ENCODE measurements around the gene GNPDA1. TPM values are rescaled to one million over a fixed set of nuclear protein-coding genes. Genes with fewer than 3 reads are reported as not detected.

Gene GNPDA1
- total RNA-seq, 1 donor from 2014 or later, result 67.1 TPM

DNA sequence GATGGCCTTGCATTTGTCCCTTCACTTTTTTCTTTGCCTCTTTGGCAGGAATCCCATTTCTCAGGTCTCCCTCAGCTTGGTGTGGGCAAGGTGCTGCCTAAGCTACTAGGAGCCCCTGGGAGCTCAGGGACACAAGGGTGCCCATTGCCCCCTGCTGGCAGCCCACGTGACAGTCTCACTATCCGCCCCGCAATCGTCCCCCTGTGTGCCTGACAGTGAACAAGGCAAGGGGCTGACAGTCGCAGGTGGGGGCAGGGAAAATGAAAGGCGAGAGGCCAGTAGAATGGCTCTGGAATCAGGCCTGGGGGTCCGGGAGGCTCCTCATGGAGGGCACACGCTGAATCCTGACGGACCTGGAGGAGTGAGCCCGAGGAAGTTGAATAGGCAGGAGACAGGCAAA lies 52.8 kb downstream of the GNPDA1 start:
- TF ChIP-seq, protein P1, sequence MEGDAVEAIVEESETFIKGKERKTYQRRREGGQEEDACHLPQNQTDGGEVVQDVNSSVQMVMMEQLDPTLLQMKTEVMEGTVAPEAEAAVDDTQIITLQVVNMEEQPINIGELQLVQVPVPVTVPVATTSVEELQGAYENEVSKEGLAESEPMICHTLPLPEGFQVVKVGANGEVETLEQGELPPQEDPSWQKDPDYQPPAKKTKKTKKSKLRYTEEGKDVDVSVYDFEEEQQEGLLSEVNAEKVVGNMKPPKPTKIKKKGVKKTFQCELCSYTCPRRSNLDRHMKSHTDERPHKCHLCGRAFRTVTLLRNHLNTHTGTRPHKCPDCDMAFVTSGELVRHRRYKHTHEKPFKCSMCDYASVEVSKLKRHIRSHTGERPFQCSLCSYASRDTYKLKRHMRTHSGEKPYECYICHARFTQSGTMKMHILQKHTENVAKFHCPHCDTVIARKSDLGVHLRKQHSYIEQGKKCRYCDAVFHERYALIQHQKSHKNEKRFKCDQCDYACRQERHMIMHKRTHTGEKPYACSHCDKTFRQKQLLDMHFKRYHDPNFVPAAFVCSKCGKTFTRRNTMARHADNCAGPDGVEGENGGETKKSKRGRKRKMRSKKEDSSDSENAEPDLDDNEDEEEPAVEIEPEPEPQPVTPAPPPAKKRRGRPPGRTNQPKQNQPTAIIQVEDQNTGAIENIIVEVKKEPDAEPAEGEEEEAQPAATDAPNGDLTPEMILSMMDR (IDR thresholded peaks at IDR 0.05; ENCODE audit: insufficient read depth, low read length, severe bottlenecking), result peak; percentile 36
- no peaks in the 10 kb centered on the region for H3K36me3 ChIP-seq (ENCODE audit: control insufficient read depth, insufficient read depth, low read length)
- no peaks in the 10 kb centered on the region for H3K27me3 ChIP-seq (ENCODE audit: control insufficient read depth, insufficient read depth, low read length)
- no peak overlapping the region for H3K4me3 ChIP-seq (ENCODE audit: low read depth, low read length)
- DNase-seq (ENCODE audit: low read depth), result no peak
- FAIRE-seq, result no peak

DNA sequence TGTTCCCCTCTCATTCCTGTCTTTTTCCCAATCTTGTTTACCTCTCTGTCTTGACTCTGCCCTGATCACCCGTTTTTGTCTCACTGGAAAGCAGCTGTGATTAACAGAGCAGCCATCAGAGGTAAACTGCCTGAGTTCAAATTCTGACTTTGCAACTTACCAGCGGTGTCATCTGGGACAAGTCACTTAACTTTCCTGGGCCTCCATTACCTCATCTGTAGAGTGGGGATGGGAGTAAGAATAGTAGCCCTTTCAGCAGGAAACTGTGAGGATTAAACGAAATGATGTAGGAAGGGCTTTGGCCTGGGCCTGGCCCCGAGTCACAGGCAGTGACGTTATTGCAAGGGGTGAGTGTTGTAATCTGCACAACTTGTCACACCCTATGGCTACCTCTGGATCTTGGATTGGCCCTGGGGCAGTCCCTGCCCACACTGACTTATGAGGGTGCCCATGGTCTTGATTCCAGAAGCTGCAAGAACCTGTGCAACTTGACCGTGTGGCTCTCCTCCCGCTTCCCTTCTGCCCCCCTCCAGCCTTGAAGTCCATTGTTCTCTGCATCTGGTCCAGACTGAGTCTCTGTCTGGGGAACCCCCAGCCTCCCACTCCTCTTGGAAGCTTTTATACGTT lies 54.2 kb downstream of the GNPDA1 start:
- DNase-seq (ENCODE audit: low read depth) (peak; percentile 70), FAIRE-seq (no peak)
- H3K27me3 ChIP-seq (ENCODE audit: control insufficient read depth, insufficient read depth, low read length), result no peaks in the 10 kb centered on the region
- no peak overlapping the region for H3K4me3 ChIP-seq (ENCODE audit: low read depth, low read length)
- no peaks in the 10 kb centered on the region for H3K36me3 ChIP-seq (ENCODE audit: control insufficient read depth, insufficient read depth, low read length)
- TF ChIP-seq, protein P1 (IDR thresholded peaks at IDR 0.05; ENCODE audit: insufficient read depth, low read length, severe bottlenecking), result no peak

DNA sequence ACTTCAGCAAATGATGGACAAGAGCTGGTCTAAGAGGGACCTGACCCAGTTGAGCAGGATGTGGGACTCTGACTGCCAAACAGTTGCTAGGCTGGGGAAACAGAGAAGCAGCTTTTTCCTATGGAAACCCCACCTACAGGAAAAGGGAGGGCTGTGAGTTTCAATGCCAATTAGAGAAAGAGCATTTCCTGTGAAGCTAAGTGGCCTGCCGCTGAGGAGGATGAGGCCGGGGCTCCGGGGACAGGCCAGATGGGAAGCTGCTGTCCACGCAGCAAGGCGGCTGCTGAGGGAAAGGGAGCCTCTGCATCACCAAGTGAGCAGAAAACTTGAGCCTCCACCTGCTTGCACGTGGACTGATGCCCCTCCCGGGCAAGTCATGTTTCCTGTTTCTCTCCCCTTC lies 54.7 kb downstream of the GNPDA1 start, which contains the start of gene PCDH12:
Gene PCDH12 (minus strand): TSS at position 90 of the 400 bp plus-strand sequence. CDS start 351 bp downstream, outside the sequence.
- no peak within 1 kb of the TSS for H3K4me3 ChIP-seq (ENCODE audit: low read depth, low read length)
- DNase-seq (ENCODE audit: low read depth) (no peak), FAIRE-seq (no peak)
- H3K36me3 ChIP-seq (ENCODE audit: control insufficient read depth, insufficient read depth, low read length), result no peaks in the 10 kb centered on the region
- H3K27me3 ChIP-seq (ENCODE audit: control insufficient read depth, insufficient read depth, low read length), result no peaks in the 10 kb centered on the region
- TF ChIP-seq, protein P1 (IDR thresholded peaks at IDR 0.05; ENCODE audit: insufficient read depth, low read length, severe bottlenecking), result no peak

DNA sequence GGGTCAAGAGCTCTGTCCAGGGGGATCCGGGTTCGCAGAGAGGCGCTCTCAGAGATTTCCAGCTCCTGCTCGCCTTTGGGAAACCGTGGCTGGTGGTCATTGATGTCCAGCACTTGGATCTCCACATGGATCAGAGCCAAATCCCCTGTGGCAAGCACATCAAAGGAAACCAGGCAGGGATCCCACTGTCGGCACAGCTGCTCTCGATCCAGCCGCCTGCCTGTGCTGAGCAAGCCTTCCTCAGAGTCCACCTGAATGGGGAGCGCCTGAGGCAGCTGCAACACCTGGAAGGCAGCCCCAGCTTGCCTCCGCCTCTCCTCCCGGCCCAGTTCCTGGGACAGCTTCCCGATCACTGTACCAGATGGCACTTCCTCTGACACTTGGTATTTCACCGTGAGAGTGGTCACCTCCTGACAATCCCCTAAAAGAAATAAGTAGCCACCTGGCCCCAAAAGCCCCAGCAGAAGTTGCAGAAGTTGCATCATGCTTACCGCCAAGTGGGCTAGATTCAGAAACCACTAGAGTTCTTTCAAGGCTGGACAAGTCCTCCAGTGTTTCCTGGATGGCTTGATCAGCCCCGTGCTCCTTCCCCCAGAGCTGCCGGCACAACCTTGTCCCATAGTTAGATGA lies 55.3 kb downstream of the GNPDA1 start:
- DNase-seq (ENCODE audit: low read depth) (no peak), FAIRE-seq (no peak)
- H3K4me3 ChIP-seq (ENCODE audit: low read depth, low read length), result no peak overlapping the region
- TF ChIP-seq, protein P1 (IDR thresholded peaks at IDR 0.05; ENCODE audit: insufficient read depth, low read length, severe bottlenecking), result no peak
- no peaks in the 10 kb centered on the region for H3K27me3 ChIP-seq (ENCODE audit: control insufficient read depth, insufficient read depth, low read length)
- H3K36me3 ChIP-seq (ENCODE audit: control insufficient read depth, insufficient read depth, low read length), result no peaks in the 10 kb centered on the region

DNA sequence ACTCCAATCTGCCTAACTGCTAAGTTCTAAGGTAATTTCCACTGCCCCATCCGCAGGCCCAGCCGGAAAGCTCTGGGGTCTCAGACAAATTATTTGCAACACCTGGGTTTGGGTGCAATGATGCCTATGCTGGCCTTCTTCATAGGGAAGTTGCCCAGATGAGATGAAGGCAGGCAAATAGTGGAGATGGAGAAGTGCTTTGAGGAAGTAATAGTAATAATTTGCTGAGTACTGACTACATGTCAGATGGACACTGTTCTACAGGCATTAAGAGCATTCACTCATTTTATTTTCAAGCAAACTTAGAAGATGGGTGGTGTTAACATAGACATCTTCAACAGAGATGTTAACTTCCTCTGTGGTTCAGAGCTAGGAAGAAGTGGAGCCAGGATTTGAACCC lies 58.6 kb downstream of the GNPDA1 start:
- Histone ChIP-seq H3K36me3 (ENCODE audit: control insufficient read depth, insufficient read depth, low read length) (no peaks in the 10 kb centered on the region), H3K27me3 (ENCODE audit: control insufficient read depth, insufficient read depth, low read length) (no peaks in the 10 kb centered on the region), H3K4me3 (ENCODE audit: low read depth, low read length) (no peak overlapping the region)
- TF ChIP-seq, protein P1 (IDR thresholded peaks at IDR 0.05; ENCODE audit: insufficient read depth, low read length, severe bottlenecking), result no peak
- DNase-seq (ENCODE audit: low read depth) (no peak), FAIRE-seq (no peak)
